Measurements from ENCODE around the gene ATOH8.
"Not testable (repeated sequence)": the region's sequence is repeated elsewhere in the genome, so short reads cannot be mapped to it uniquely, and the experiment has no call there.

Gene ATOH8

GRCh38 chr2:85804583-85804982 lies 50.8 kb downstream of the ATOH8 start:
- DNase-seq, result peak; percentile 29

DNA sequence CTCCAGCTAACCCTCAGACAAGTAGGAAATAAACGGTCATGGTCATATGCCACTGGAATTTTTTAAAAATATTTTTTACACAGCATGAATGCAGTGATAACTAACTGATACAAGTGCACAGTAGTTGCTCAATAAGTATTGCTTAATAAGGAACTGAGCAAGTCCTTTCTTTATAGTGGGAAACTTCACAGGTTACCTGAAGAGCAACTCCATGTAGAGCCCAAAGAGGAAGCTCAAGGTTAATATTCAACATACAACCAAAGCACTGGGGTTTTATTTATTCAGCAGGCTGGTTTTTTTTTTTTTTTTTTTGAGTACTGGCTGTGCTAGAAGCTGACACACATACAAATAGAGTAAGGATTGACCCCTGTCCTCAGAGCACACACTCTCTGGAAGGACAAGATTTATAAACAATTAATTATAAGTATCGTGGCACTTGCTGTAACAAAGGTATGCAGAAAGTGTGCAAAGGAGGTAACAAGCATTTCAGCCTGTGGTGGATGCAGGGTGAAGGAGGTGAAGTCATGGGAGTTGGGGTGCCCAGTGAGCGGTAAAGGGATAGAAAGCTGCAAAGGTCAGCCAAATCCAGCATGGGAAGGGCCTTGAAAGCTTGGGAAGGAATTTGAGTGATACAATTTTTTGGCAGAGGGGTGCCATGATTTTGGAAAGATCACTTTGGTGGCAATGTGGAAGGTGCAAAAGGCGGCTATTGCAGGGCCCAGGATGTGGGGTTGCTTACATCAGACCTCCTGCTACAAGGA lies 52.7 kb downstream of the ATOH8 start:
- no peak for DNase-seq

DNA sequence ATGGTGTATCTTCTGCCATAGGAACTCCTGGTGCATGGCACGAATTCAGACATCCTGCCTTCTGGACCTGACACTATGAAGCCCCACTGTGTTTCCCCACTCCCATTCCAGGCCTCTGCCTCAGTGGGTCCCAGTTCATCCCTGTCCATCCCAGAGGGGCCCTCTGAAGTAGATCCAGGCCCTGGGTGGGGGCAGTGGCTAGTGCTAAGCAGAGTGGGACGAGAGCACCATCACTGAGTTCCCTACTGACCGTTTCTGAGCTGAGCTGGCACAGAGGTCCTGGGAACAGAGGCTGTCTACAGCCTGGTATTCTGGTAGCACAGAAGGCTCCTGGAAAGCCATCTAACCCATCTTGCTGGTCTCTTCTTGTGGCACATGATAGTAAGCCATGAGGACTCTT lies 54.0 kb downstream of the ATOH8 start:
- no peak for DNase-seq

DNA sequence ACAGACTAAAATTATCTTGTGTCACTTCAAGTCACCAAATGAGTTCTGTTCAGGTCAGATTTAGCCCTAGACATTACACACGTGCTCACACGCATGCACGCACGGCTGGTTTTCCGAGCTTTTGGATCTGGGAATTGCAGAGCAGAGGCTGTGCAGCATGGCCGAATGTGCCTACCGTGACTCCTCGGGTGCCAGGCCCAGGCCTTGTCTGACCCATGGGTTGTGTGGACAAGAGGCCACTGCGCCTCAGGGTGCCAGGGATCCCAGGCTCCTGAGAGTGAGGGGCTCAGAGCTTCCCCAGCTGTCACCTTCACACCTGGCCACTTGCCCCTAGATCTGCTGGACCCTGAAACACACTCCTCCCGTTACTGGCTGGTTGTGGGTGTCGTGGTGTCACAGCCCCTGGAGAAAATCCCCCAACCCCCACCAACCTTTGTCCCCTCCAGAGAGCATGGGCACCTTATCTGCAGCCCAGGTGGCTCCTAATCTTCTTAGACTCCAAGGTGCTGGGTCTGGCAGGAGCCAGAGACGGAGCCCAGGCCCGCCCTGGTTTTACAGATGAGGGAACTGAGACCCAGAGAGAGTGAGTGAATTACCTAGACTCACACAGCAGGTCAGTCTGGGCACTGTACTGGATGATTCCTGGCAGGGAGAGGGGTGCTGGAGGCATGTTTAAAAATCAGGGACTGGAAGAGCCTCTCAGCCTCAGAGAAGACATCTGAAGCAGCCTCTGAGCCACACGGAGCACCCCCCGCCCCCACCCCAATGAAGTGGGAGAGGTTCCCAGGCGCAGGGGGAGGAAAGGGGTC lies 56.8 kb downstream of the ATOH8 start:
- no peak for DNase-seq

GRCh38 chr2:85811180-85812093 lies 57.6 kb downstream of the ATOH8 start:
- DNase-seq, result no peak

- DNase-seq, result no peak
Observed at GRCh38 chr2:85812094-85812735, 58.4 kb downstream of the ATOH8 start.

DNA sequence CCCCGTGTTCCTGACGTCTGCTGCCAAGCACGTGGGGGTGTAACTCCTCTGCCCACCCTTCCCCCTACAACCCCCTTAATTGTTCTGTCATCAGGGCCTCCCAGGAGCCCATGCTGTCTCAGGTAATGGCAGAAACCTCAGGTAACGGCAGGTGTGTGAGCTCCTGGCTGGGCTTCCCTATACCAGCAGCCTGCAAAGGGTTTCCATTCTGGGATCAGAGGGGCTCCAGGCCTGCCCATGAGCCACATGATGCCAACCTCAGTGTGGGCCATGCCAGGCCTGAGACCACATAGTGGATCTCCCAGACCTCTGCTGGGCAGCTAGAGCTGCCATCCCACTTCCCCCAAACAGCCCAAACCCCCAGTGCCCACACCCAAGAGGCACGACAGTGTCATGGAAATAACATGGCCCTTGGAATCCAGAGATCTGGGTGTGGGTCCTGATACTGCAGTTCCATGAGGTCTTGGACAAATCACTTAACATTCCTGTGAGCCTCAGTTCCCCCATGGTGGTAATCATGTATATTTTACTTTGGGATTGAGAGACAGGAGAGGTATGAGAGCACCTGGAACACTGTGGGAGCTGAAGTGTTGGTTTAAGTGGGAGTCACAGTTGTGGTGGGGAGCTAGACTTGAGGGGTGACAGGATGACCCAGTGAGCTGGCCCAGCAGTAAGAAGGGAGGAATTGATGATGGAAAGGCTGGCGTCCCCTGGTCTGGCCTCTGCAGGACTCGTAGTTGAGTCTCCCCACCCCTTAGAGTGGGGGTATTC lies 59.6 kb downstream of the ATOH8 start:
- DNase-seq, result no peak

GRCh38 chr2:85813982-85814801 lies 60.4 kb downstream of the ATOH8 start:
- DNase-seq, result peak; percentile 77

GRCh38 chr2:85814802-85815550 lies 61.2 kb downstream of the ATOH8 start:
- no peak for DNase-seq

- DNase-seq, result no peak
Observed at GRCh38 chr2:85819811-85820510, 66.2 kb downstream of the ATOH8 start.

DNA sequence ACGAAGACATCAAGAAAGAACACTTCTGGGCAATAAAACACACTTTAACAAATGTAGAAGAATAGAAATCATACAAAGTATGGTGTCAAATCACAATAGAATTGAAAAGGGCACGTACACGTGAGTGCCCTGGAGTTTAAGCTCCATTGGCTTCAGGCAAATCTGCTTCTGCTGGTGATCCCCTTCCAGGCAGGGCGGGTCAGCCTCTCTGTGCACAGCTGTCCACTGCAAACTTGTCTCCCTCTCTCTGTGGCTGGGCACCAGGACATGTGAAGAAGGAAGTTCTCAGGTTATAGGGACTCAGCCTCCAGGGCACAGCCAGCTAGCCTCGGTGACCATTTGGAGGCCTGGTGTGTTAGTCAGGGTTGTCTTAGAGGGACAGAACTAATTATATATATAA lies 69.0 kb downstream of the ATOH8 start:
- DNase-seq, result no peak

- DNase-seq, result no peak
Observed at GRCh38 chr2:85823951-85824350, 70.2 kb downstream of the ATOH8 start.

DNA sequence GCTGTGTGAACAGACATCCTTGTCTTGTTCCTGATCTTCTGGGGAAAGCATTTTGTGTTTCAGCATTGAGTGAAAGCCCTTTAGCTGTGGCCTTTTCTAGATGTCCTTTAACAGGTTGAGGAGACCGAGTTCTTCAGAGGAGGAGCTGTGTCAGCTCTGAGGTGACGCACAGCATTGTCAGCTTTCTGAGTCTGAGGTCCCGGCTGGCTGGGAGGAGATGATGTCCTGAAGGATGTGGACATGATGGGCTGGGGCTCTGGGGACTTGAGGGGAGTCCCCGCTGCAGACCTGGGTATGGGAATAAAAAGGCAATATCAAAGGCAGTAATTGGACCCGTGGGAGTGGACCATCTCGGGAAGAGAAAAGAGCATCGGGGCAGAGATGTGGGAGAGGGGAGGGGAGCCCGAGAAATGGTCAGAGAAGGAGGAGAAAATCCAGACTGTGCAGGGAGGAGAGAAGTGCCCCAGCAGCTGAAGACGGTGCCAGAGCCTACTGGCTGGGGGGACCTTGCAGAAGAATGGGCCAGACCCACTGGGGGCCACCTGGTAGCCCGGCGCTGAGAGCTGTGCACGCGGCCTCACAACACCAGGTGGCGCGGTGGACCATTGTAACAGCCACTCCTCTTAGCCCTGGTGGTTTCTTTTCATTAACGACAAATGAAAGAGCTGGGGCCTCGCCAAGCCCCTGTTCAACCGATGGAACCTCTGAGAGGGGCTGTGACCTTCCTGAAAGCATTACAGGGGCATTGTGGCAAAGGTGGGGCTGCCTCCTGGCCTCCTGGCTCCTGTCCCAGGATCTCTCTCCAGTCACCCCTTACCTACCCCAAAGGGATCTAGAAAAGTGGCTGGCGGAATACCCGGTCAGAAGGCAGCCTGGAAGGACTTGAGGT lies 73.4 kb downstream of the ATOH8 start:
- peak; percentile 85 for DNase-seq

DNA sequence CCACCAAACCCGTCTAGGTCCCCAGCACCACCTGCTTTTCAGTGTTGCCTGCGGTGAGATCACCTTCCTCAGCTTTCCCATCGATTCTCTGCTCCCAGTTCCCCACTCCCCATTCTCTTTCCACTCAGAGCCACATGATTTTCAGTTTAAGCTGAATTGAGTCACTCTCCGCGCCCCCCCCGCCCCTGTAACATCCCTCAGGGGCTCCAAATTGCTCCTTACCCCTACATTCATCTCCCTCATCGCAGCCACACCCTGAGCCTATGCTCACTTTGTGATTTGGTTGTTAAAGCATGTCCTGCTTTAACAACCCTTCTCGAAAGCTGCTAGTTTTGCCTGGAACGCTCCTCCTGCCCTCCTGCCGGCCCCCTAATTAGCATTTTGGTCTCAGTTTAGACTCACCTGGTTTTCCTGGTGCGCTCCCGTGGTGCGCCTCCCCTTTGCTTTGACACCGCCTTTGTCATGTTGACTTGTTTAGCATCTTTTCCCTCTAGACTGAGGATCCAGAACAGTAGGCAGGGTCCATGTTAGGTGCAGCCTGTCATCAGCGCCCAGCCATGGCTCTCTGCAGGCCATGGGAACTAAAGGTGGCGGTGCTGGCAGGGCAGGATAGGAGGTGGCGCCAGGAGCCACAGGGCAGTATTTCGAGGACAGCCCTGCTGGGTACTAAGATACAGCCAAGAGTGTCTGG lies 74.2 kb downstream of the ATOH8 start:
- no peak for DNase-seq

DNA sequence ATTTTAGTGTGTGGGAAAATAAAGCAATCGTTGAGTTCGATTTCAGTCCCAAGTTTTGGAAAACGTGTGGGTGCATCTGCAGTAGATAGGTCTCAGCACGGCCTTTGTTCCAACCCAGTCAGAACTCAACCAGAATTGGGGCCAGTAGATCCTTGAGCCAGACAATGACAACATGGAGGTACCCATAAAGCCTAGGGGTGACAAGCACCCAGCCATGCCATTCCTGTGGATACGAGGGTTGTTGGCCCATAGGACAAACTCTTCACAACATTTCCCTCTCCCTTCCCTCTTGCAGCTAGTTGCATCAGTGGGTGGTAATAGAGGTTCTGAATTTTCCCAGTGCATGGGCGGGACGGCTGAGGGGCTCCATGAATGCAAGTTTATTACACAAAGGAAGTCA lies 74.9 kb downstream of the ATOH8 start:
- no peak for DNase-seq

DNA sequence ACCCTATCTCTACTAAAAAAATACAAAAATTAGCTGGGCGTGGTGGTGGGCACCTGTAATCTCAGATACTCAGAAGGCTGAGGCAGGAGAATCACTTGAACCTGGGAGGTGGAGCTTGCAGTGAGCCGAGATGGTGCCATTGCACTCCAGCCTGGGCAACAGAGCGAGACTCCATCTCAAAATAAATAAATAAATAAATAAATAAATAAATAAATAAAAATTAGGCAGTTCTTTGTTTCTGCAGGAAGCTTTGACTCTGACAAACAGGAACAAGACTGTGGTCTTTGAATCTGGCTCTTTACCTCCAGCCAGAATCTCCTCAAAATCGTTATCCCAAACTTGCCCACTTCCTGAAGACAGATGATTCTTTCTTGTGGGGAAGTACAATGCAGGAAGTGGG lies 75.6 kb downstream of the ATOH8 start:
- not testable (repeated sequence) for DNase-seq

GRCh38 chr2:85830645-85831044 lies 76.9 kb downstream of the ATOH8 start:
- peak; percentile 49 for DNase-seq

DNA sequence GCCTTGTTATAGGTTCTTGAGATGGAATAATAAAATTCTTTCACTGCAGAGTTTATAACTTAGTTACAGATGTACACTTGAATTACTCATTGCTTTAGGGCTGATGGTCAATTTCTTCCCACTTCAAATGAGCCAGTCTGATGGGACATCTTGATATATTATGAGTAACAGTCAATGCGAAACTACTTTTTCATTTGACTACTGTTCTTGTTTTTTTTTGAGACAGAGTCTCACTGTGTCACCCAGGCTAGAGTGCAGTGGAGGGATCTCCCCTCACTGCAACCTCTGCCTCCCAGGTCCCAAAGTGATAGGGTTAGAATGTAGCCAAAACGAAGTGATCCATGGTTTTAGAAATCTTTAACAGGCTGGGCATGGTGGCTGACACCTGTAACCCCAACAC lies 77.9 kb downstream of the ATOH8 start:
- no peak for DNase-seq

All from CD4-positive, alpha-beta T cell treated with Interleukin-21 for 1 hour (primary cell).